Vagina (tissue), 2 donors: ENCODE data around the gene TBCE.

Source experiments
- CTCF ChIP-seq, 3 experiments: fragments of 450-650 bp in 2 of 3; fragments of 200-600 bp in 1 of 3; sonication (generic) in 1 of 3; IDR thresholded peaks; one replicate each; pipeline ENCODE4 v1.5.1; 2017 to 2019; ENCODE audit warnings: antibody characterized with exemption in 3 of 3, mild to moderate bottlenecking in 2 of 3, moderate library complexity in 2 of 3
- POLR2A ChIP-seq, 2 donors: fragments of 450-650 bp; IDR thresholded peaks; one replicate each; pipeline ENCODE4 v1.6.1; 2017; ENCODE audit warnings: antibody characterized with exemption in 2 of 2, mild to moderate bottlenecking in 2 of 2, moderate library complexity in 2 of 2
- POLR2AphosphoS5 ChIP-seq, 2 donors: sonication (generic); formaldehyde crosslinking; IDR thresholded peaks; one replicate each; pipeline ENCODE4 v1.9.0; 2017; ENCODE audit warnings: antibody characterized with exemption in 2 of 2, mild to moderate bottlenecking in 2 of 2, low read depth in 1 of 2; ENCODE audit not compliant: insufficient read depth in 1 of 2

GRCh38 chr1:235407419-235407818 is 40.2 kb downstream of the TBCE start:
- no peak for TF ChIP-seq CTCF (IDR thresholded peaks at IDR 0.05)
- no peak for TF ChIP-seq POLR2A (IDR thresholded peaks at IDR 0.05)
- no peak for TF ChIP-seq POLR2AphosphoS5 (IDR thresholded peaks at IDR 0.05; ENCODE audit: insufficient read depth in 1 of 2, low read depth in 1 of 2)
